Measurements from ENCODE around the gene NKAIN1. TPM values are rescaled to one million over a fixed set of nuclear protein-coding genes. Genes with fewer than 3 reads are reported as not detected.

Gene NKAIN1
- total RNA-seq, 2 donors from 2014 or later: not detected

GRCh38 chr1:31201931-31202360, 37.7 kb downstream of the NKAIN1 start:
- no peak for DNase-seq
- Histone ChIP-seq H3K27me3 (no peaks in the 10 kb centered on the region), H3K4me3 (no peak overlapping the region), H3K9me3 (no peaks in the 10 kb centered on the region), H3K36me3 (replicated peaks in 1 of 2; ENCODE audit: insufficient read depth in 1 of 2, low read depth in 2 of 2) (no peaks in the 10 kb centered on the region), H3K27ac (no peak overlapping the region), H3K4me1 (no peaks in the 10 kb centered on the region)
- ATAC-seq: no peak
- TF ChIP-seq, protein P1, sequence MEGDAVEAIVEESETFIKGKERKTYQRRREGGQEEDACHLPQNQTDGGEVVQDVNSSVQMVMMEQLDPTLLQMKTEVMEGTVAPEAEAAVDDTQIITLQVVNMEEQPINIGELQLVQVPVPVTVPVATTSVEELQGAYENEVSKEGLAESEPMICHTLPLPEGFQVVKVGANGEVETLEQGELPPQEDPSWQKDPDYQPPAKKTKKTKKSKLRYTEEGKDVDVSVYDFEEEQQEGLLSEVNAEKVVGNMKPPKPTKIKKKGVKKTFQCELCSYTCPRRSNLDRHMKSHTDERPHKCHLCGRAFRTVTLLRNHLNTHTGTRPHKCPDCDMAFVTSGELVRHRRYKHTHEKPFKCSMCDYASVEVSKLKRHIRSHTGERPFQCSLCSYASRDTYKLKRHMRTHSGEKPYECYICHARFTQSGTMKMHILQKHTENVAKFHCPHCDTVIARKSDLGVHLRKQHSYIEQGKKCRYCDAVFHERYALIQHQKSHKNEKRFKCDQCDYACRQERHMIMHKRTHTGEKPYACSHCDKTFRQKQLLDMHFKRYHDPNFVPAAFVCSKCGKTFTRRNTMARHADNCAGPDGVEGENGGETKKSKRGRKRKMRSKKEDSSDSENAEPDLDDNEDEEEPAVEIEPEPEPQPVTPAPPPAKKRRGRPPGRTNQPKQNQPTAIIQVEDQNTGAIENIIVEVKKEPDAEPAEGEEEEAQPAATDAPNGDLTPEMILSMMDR (IDR thresholded peaks at IDR 0.05): no peak
- TF ChIP-seq POLR2A (IDR thresholded peaks at IDR 0.05): no peak
- intact Hi-C loops (cut with DNase I): no loop called here
- WGBS, 2 donors: 15 to 79% methylated on average over 1 to 5 of the region's 5 CpGs

DNA sequence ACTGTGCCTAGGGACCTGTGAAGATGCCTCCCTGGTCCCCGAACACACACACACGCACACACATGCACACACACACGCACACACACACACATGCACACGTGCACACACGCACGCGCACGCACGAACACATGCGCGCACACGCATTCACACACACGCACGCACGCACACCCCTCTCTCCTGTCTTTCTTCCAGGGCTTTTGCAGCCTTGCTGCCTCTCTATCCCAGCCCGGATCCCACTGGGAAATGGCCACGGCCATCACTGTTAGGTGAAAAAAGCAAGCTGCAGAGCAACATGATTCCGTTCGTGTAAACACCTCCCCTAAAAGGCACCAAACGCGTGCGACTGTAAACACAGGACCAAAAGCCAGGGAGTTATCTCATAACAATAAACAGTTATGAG, 39.7 kb downstream of the NKAIN1 start:
- Histone ChIP-seq H3K36me3 (replicated peaks in 1 of 2; ENCODE audit: insufficient read depth in 1 of 2, low read depth in 2 of 2) (no peaks in the 10 kb centered on the region), H3K4me3 (no peak overlapping the region), H3K9me3 (no peaks in the 10 kb centered on the region), H3K4me1 (no peaks in the 10 kb centered on the region), H3K27ac (no peak overlapping the region), H3K27me3 (no peaks in the 10 kb centered on the region)
- ATAC-seq (no peak), DNase-seq (no peak)
- 49 to 64% methylated on average over 22 of the region's 22 CpGs for WGBS, 2 donors
- intact Hi-C loops (cut with DNase I): no loop called here
- no peak for TF ChIP-seq POLR2A (IDR thresholded peaks at IDR 0.05)
- TF ChIP-seq, protein P1 (IDR thresholded peaks at IDR 0.05): no peak

- H3K4me1 ChIP-seq: no peaks in the 10 kb centered on the region
- H3K27me3 ChIP-seq: no peaks in the 10 kb centered on the region
- DNase-seq (no peak), ATAC-seq (no peak)
- 72 to 78% methylated on average over 8 of the region's 8 CpGs for WGBS, 2 donors
- H3K27ac ChIP-seq: no peak overlapping the region
- H3K36me3 ChIP-seq (replicated peaks in 1 of 2; ENCODE audit: insufficient read depth in 1 of 2, low read depth in 2 of 2): no peaks in the 10 kb centered on the region
- H3K4me3 ChIP-seq: no peak overlapping the region
- TF ChIP-seq, protein P1 (IDR thresholded peaks at IDR 0.05): no peak
- no peak for TF ChIP-seq POLR2A (IDR thresholded peaks at IDR 0.05)
- no peaks in the 10 kb centered on the region for H3K9me3 ChIP-seq
- intact Hi-C loops (cut with DNase I): no loop called here
Observed at GRCh38 chr1:31199236-31199790, 40.4 kb downstream of the NKAIN1 start.

DNA sequence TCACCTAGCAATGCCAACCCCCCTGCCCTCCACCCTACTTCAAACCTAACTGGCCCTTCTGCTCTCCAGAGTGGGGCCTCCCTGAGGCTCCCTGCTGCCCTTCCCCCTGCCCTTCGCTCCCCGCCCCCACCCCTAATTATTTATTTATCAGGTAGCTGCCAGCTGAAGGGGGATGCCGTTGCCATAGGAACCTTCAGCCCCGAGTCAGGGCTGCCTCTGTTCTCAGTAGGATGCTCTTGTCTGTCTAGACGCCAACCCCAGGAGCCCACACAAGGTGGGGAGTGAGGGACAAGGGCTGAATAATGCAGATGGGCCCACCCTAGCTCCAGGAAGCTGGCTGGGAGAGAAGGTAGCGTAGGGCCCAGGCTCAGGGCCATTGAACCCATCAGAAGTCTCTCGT, 41.1 kb downstream of the NKAIN1 start:
- no peak for DNase-seq
- no peak overlapping the region for H3K27ac ChIP-seq
- intact Hi-C loops (cut with DNase I): no loop called here
- TF ChIP-seq, protein P1 (IDR thresholded peaks at IDR 0.05): no peak
- TF ChIP-seq POLR2A (IDR thresholded peaks at IDR 0.05): no peak
- no peak overlapping the region for H3K4me3 ChIP-seq
- no peaks in the 10 kb centered on the region for H3K27me3 ChIP-seq
- ATAC-seq: no peak
- H3K4me1 ChIP-seq: no peaks in the 10 kb centered on the region
- H3K36me3 ChIP-seq (replicated peaks in 1 of 2; ENCODE audit: insufficient read depth in 1 of 2, low read depth in 2 of 2): no peaks in the 10 kb centered on the region
- no peaks in the 10 kb centered on the region for H3K9me3 ChIP-seq
- 42 to 46% methylated on average over 6 to 7 of the region's 7 CpGs for WGBS, 2 donors

- 73 to 89% methylated on average over 5 to 7 of the region's 7 CpGs for WGBS, 2 donors
- Histone ChIP-seq H3K4me3 (no peak overlapping the region), H3K9me3 (no peaks in the 10 kb centered on the region), H3K27me3 (no peaks in the 10 kb centered on the region), H3K36me3 (replicated peaks in 1 of 2; ENCODE audit: insufficient read depth in 1 of 2, low read depth in 2 of 2) (no peaks in the 10 kb centered on the region), H3K4me1 (no peaks in the 10 kb centered on the region), H3K27ac (no peak overlapping the region)
- no peak for ATAC-seq
- TF ChIP-seq, protein P1 (IDR thresholded peaks at IDR 0.05): no peak
- TF ChIP-seq POLR2A (IDR thresholded peaks at IDR 0.05): no peak
- intact Hi-C loops (cut with DNase I): no loop called here
- no peak for DNase-seq
Observed at GRCh38 chr1:31198150-31198549, 41.5 kb downstream of the NKAIN1 start.

Measured in body of pancreas (tissue), 4 donors.